Stimulated activated CD8-positive, alpha-beta memory T cell treated with anti-CD3 and anti-CD28 coated beads, Interleukin-12 subunit alpha, Interleukin-12 subunit beta, amount 100 ng/mL, for 4 hours (primary cell): ENCODE data around the gene STYXL2.

ENCODE experiments used
- DNase-seq: peaks from one replicate; pipeline ENCODE4 v3.0.0-alpha.2; 2020; ENCODE audit warnings: low read depth

The STYXL2 gene

DNA sequence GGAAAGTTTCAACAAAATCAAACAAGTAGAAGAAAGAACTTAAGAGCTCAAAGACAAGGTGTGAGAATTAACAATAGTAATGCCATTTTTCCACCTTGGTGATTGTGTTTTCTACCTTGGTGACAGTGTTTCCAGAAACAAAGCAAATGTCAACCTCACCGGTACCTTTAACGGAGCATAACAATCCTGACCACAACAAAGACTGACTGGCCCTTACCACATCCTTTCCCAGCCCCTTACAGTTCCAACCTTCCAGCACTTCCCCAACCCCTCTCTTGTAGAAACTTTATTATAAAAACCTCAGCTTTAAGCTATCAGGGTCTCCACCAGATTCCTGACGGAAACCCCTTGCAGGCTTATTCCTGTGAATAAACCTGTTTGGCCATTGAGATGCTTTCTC lies 16.7 kb downstream of the STYXL2 start:
- DNase-seq = no peak

GRCh38 chr1:167111868-167112709 lies 18.2 kb downstream of the STYXL2 start:
- DNase-seq = no peak

GRCh38 chr1:167114725-167115124 lies 20.9 kb downstream of the STYXL2 start:
- no peak for DNase-seq

GRCh38 chr1:167115655-167116054 lies 21.8 kb downstream of the STYXL2 start:
- DNase-seq = no peak

GRCh38 chr1:167116174-167116573 lies 22.3 kb downstream of the STYXL2 start:
- no peak for DNase-seq

GRCh38 chr1:167117225-167117624 lies 23.4 kb downstream of the STYXL2 start:
- DNase-seq = no peak

- DNase-seq = no peak
Measured at GRCh38 chr1:167118188-167118587, 24.3 kb downstream of the STYXL2 start.

DNA sequence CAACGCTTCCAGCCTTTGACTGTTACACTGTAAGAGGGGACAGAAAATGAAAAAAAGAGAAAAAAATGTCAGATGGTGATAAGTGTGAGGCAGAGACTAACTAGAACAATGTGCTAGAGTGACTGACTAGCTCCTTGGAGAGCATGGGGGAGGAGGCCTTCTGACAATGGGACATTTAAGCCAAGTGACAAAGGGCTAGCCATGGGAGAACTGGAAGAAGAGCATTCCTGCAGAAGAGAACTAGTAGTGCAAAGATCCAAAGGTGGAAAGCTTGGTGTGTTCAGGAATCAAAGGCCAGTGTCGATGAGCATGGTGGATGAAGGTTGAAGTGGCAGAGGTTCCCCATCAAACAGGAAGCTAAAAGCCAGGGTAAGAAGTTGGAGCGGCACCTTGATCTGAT lies 25.8 kb downstream of the STYXL2 start:
- no peak for DNase-seq

- DNase-seq = no peak
Measured at GRCh38 chr1:167120899-167121298, 27.0 kb downstream of the STYXL2 start.

DNA sequence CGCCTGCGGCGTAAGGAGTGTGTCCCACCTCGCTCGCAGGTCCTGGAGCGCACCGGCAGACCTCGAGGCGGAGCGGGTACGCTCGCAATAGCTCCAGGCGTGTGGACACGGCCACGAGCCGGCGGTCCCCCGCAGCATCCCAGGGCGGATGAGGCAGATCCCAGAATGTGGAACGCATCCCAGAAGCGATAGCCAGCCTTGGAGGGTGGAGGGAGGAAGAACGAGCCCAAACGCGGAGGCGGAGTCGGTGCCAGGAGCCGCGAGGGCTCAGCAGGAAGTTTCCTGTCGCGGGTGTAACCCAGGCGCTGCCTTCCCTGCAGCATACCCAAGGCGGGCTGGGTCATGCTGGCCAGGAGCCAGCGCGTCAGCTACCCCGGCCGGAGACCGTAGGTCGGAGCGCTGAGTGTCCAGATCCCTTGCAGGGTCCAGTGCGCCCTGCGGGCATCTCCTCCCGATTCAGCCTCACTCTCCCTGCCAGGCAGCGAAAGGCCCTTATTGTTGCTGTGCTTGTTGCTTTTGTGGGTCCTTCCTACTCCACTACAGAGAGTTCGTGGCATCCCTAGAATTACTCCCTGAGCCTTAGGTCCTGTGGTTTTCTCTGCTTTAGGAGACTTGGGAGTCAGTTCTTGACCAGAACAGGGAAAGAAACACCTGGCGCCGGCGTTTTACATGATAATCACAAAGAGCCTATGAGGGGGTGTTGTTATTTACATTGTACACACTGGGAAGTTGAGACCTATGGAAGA lies 27.7 kb downstream of the STYXL2 start:
- no peak for DNase-seq

- no peak for DNase-seq
Measured at GRCh38 chr1:167122121-167122480, 28.2 kb downstream of the STYXL2 start.

DNA sequence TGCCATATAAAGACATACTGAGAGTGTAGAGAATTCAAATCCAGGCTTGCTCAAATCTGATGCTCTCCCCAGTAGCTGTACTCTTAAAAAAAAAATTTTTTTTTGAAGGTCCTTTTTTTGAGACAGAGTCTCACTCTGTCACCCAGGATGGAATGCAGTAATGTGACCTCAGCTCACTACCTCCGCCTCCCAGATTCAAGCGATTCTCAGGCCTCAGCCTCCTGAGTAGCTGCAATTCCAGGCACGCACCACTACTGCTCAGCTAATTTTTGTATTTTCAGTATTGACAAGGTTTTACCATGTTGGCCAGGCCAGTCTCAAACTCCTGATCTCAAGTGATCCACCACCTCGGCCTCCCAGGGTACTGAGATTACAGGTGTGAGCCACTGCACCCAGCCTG lies 28.7 kb downstream of the STYXL2 start:
- no peak for DNase-seq

DNA sequence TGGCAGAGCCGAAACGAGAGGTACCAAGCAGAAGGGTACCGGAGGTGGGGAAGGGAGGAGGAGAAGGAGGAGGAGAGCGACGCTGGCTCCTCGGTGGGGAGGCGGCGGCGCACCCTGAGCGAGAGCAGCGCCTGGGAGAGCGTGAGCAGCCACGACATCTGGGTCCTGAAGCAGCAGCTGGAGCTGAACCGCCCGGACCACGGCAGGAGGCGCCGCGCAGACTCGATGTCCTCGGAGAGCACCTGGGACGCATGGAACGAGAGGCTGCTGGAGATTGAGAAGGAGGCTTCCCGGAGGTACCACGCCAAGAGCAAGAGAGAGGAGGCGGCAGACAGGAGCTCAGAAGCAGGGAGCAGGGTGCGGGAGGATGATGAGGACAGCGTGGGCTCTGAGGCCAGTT lies 32.4 kb downstream of the STYXL2 start:
- DNase-seq = no peak

DNA sequence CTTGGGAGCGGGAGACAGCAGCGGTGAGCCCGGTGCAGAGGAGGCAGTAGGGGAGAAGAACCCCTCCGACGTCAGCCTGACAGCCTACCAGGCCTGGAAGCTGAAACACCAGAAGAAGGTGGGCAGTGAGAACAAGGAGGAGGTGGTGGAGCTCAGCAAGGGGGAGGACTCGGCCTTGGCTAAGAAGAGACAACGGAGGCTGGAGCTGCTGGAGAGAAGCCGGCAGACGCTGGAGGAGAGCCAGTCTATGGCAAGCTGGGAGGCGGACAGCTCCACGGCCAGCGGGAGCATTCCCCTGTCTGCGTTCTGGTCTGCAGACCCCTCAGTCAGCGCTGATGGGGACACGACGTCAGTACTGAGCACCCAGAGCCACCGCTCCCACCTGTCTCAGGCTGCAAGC lies 32.9 kb downstream of the STYXL2 start:
- no peak for DNase-seq

DNA sequence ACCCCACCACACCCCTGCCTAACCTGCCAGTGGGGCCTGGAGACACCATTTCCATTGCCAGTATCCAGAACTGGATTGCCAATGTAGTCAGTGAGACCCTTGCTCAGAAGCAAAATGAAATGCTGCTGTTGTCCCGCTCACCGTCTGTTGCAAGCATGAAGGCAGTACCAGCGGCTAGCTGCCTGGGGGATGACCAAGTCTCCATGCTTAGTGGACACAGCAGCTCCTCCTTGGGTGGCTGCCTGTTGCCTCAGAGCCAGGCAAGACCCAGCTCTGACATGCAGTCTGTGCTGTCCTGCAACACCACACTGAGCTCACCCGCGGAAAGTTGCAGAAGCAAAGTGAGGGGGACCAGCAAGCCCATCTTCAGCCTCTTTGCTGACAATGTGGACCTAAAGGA lies 33.4 kb downstream of the STYXL2 start:
- no peak for DNase-seq

DNA sequence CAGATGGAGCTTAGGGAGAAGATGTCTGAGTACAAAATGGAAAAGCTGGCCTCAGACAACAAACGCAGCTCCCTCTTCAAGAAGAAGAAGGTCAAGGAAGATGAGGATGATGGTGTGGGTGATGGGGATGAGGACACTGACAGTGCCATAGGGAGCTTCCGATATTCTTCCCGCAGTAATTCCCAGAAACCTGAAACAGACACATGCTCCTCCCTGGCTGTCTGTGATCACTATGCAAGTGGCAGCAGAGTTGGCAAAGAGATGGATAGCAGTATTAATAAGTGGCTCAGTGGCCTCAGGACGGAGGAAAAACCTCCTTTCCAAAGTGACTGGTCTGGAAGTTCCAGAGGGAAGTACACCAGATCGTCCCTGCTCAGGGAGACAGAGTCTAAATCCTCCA lies 33.8 kb downstream of the STYXL2 start:
- no peak for DNase-seq

DNA sequence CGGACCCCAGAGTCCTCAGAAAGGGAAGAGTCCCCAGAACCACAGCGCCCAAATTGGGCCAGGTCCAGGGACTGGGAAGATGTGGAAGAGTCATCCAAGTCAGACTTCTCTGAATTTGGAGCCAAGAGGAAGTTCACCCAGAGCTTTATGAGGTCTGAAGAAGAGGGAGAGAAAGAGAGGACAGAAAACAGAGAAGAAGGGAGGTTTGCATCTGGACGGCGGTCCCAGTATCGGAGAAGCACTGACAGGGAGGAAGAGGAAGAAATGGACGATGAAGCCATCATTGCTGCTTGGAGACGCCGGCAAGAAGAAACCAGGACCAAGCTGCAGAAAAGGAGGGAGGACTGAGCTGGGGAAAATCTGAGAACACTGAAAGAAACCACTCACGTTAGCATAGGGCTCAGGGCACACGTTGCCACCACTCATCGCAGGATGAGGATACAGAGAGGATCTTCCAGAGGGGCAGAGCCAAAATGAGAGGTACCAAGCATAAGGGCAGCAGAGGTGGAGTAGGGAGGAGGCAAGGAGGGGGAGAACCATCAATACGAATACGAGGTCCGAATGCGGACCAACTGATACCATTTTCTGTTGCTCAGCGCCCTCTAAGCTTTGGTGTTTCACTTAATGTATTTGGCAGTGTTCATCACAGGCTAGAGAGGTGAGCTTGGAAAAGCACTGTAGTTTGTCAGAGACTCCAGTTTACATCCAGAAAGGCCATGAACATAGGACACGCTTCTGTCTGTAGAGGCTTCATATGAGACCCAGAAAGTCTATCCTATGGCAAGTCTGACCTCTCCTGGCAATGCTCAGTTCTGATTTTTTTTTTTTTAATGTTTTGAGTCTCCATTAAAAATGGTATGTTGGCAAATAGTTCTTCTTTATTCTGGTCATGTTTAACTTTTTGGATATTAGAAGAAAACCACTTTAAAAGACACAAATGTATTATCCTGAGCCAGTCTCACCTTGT lies 34.7 kb downstream of the STYXL2 start:
- no peak for DNase-seq

GRCh38 chr1:167130829-167131510 lies 37.1 kb downstream of the STYXL2 start:
- no peak for DNase-seq

- DNase-seq = no peak
Measured at GRCh38 chr1:167132301-167133010, 38.6 kb downstream of the STYXL2 start.

DNA sequence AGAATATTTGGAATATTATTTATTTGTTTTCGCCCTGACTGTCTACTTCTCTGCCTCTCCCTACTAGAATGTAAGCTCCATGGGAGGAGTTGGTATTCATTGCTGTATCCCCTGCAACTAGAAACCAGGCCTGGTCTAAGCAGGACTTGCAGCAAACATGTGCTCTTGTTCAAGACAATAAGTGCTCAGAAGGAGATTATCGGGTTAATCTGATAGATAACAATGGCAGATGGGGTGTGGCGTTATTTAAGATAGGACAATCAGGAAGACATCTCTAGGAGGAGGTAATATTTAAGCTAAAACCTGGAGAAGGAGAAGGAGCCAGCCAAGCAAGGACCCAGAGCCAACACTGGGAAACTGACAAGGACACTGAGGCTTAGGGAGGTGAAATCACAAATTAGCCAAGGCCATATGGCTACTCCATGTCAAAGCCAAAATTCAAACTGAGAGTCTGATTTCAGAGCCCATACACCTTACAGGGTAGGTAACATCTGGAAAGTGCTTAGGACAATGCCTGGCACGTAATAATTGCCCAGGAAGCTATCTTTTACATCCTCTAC lies 41.5 kb downstream of the STYXL2 start:
- no peak for DNase-seq

GRCh38 chr1:167136191-167136614 lies 42.3 kb downstream of the STYXL2 start:
- no peak for DNase-seq
